Measurements from ENCODE around the gene TMEM59. TPM values are rescaled to one million over a fixed set of nuclear protein-coding genes. Genes with fewer than 3 reads are reported as not detected.

Gene TMEM59
- 195 TPM for total RNA-seq (ENCODE audit: unreplicated experiment)
- long read RNA-seq, full-length matches to known transcripts: 90 of 139 reads
- long read RNA-seq, partial matches to known transcripts: 0 of 139 reads
- long read RNA-seq, other reads (novel, unspliced or antisense): 49 of 139 reads

GRCh38 chr1:54052934-54053744 lies at the start of gene TMEM59, which contains the start of gene TCEANC2:
Gene TMEM59 (minus strand): TSS chr1:54053204. CDS start chr1:54053188, 16 bp downstream.
Gene TCEANC2 (plus strand): TSS chr1:54053608. CDS start chr1:54054423, 815 bp downstream.
- peak within 1 kb of the TSS; percentile 39 for H3K27ac Mint-ChIP-seq (ENCODE audit: unreplicated experiment)

GRCh38 chr1:54100500-54100899 lies 47.5 kb upstream of the TMEM59 start:
- no peak overlapping the region for H3K27ac Mint-ChIP-seq (ENCODE audit: unreplicated experiment)
- peaks cover 21% of the 10 kb centered on the region for H3K36me3 Mint-ChIP-seq (ENCODE audit: low read depth, unreplicated experiment)
- H3K27me3 Mint-ChIP-seq (ENCODE audit: unreplicated experiment): peaks cover 2% of the 10 kb centered on the region
- no peak overlapping the region for H3K4me3 Mint-ChIP-seq (ENCODE audit: unreplicated experiment)
- no peak for TF ChIP-seq CTCF (IDR thresholded peaks at IDR 0.05; ENCODE audit: unreplicated experiment)
- H3K4me1 Mint-ChIP-seq (ENCODE audit: unreplicated experiment): peaks cover 34% of the 10 kb centered on the region
- no peaks in the 10 kb centered on the region for H3K9me3 Mint-ChIP-seq (ENCODE audit: unreplicated experiment)
- no peak for DNase-seq (ENCODE audit: low spot score)

More at GRCh38 chr1:54052934-54053744, at the start of gene TMEM59, which contains the start of gene TCEANC2:
- TF ChIP-seq CTCF (IDR thresholded peaks at IDR 0.05; ENCODE audit: unreplicated experiment): no peak
- no peaks in the 10 kb centered on the region for H3K36me3 Mint-ChIP-seq (ENCODE audit: low read depth, unreplicated experiment)
- no peak within 1 kb of the TSS for H3K4me3 Mint-ChIP-seq (ENCODE audit: unreplicated experiment)
- H3K4me1 Mint-ChIP-seq (ENCODE audit: unreplicated experiment): peaks cover 7% of the 10 kb centered on the region
- H3K9me3 Mint-ChIP-seq (ENCODE audit: unreplicated experiment): no peaks in the 10 kb centered on the region
- peak; percentile 94 for DNase-seq (ENCODE audit: low spot score)
- H3K27me3 Mint-ChIP-seq (ENCODE audit: unreplicated experiment): no peaks in the 10 kb centered on the region

DNA sequence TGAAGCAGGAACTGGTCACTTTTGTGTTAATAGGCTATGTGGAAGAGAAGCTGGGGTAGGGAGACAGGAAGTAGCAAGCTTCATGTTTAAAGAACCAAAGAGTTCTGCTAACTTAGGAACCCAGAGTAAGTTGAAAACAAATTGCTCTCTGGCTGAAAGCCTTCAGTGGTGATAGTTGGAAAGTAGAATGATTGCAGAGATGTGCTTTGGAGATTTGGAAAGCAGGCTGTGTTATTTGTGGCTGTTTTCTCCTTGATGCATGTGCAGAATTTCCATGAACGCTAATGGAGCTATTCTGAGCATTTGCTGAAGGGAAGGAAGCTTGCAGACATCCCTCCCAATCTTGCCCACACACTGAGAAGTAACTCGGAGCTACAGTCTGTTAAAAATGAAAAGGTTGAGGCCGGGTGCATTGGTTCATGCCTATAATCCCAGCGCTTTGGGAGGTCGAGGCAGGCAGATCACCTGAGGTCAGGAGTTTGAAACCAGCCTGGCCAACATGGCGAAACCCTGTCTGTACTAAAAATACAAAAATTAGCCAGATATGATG lies 46.1 kb upstream of the TMEM59 start:
- H3K27me3 Mint-ChIP-seq (ENCODE audit: unreplicated experiment): peaks cover 2% of the 10 kb centered on the region
- no peaks in the 10 kb centered on the region for H3K9me3 Mint-ChIP-seq (ENCODE audit: unreplicated experiment)
- H3K27ac Mint-ChIP-seq (ENCODE audit: unreplicated experiment): no peak overlapping the region
- peaks cover 31% of the 10 kb centered on the region for H3K4me1 Mint-ChIP-seq (ENCODE audit: unreplicated experiment)
- no peak for TF ChIP-seq CTCF (IDR thresholded peaks at IDR 0.05; ENCODE audit: unreplicated experiment)
- peaks cover 21% of the 10 kb centered on the region for H3K36me3 Mint-ChIP-seq (ENCODE audit: low read depth, unreplicated experiment)
- H3K4me3 Mint-ChIP-seq (ENCODE audit: unreplicated experiment): no peak overlapping the region
- DNase-seq (ENCODE audit: low spot score): no peak

- Mint-ChIP-seq H3K9me3 (ENCODE audit: unreplicated experiment) (no peaks in the 10 kb centered on the region), H3K27me3 (ENCODE audit: unreplicated experiment) (no peaks in the 10 kb centered on the region), H3K36me3 (ENCODE audit: low read depth, unreplicated experiment) (peaks cover 14% of the 10 kb centered on the region), H3K4me1 (ENCODE audit: unreplicated experiment) (peaks cover 31% of the 10 kb centered on the region), H3K4me3 (ENCODE audit: unreplicated experiment) (peak overlapping the region; percentile 4), H3K27ac (ENCODE audit: unreplicated experiment) (no peak overlapping the region)
- DNase-seq (ENCODE audit: low spot score): no peak
- TF ChIP-seq CTCF (IDR thresholded peaks at IDR 0.05; ENCODE audit: unreplicated experiment): no peak
Observed at GRCh38 chr1:54096877-54097240, 43.9 kb upstream of the TMEM59 start.
